Fibroblast of skin of right quadriceps (primary cell): ENCODE measurements around the gene WDR46.

Experiments
- DNase-seq: peaks from one replicate; pipeline ENCODE4 v3.0.0-alpha.2; 2013

WDR46 gene

DNA sequence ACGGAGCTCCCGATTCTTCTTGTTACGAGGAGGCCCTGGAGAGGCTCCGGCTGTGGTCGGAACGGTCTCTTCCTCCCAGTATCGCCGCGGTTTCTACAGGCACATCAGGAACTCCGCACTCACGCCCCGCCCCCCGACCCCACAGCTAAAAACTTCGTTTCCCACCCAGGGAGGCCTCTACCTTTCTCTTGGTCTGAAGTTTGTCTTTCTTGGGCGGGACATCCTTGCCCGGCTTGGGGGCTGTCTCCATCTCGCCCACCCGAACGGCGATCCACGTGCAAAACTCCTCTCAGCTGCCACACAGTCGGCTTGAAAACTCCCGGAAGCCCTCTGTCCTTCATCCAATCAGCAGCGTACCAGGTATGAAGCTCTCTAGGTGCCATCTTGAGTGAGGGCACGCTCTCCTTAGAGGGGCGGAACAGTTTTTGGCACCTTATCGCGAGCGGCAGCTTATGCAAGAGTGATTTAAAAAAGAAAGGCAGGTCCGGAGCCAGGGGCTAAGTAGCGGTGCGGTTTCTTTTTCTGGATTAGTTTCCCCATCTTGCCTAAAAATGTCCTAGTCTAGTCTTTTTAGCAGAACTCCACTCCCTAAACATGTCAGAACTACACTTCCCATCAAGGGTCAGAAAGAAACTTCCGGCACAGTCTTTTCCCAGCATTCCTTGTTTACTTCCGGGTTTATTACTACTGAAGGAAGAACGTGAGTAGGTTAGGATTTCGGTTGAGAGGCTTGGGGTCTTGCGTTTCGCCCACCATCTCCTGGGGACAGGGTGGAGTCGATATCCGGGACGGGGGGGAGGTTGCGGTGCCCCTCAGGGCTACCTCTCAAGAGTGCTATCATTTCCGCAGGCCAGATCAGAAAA, at the start of gene WDR46, which contains the start of gene PFDN6:
WDR46 (minus strand) TSS at position 319 of the 863 bp plus-strand sequence; CDS start at position 250, 69 bp downstream.
PFDN6 (plus strand) TSS at position 681 of the 863 bp plus-strand sequence. CDS start 256 bp downstream, outside the sequence.
- peak; percentile 87 for DNase-seq

GRCh38 chr6:33336495-33336894, 47.5 kb upstream of the WDR46 start:
- no peak for DNase-seq

DNA sequence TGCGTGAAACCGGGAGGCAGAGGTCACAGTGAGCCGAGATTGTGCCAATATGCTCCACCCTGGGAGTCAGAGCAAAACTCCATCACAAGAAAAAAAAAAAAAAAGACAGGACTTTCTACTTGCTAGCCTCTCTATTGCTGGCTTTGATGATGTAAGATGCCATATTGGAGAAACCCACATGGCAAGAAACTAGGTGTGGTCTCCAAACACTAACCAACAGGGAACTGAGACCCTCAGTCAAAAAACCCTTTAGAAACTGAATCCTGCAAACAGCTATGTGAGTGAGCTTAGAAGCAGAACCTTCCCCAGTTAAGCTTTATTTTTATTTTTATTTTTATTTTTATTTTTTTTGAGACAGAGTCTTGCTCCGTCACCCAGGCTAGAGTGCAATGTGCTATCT, 46.9 kb upstream of the WDR46 start:
- DNase-seq, result no peak

DNA sequence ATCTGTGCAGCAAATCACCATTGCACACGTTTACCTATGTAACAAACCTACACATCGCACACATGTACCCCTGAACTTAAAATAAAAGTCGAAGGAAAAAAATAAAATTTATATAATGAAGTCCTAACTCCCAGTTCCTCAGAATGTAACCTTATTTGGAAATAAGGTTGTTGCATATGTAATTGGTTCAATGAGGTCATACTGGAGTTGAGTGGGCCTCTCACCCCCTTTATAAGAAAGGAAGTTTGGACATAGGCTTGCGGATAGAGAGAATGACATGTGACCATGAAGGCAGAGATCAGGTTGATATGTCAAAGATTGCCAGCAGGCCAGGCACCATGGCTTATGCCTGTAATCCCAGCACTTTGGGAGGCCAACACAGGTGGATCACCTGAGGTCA, 44.6 kb upstream of the WDR46 start:
- DNase-seq, result no peak

- DNase-seq, result no peak
These were observed 41.7 kb upstream of the WDR46 start for GRCh38 chr6:33330736-33331135.

DNA sequence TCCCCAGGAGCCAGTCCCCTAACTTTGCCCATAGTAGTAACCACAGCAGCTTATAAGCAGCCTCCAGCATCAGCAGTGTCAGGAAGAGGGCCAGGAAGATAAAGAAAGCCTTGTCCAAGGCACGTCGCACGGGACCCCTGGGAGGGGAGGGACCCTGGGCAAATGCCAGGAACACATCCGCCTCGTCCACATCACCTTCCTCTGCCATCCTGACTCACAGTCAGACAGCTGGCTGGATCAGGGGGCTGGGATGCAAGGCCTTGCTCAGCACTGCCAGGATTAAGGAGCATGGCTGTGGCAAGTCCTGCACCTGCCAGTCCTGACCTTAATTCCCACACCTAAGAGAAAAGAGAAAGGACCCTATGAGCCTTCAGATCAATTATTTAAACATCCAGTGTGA, 40.0 kb upstream of the WDR46 start:
- DNase-seq, result no peak

DNA sequence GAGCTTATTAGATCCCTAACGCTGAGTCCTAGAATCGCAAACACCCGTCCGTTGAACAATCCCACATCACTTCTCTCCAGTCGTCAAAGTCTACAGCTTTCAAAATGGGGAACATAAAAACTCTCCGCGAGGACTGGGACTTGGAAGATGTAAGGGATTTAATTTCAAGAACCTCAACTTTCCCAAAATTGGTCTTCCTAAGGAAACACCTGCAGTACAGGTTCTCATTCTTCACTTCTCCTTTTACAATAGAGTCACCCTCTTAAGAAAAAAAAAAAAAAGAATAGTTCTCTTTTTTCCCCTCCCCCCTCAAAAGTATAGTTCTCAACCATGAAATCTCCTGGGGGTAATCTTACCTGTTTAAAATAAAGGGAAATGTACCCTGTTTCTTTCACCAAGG, 35.1 kb upstream of the WDR46 start:
- no peak for DNase-seq

- no peak for DNase-seq
These were observed 34.5 kb upstream of the WDR46 start for GRCh38 chr6:33323623-33323948.

DNA sequence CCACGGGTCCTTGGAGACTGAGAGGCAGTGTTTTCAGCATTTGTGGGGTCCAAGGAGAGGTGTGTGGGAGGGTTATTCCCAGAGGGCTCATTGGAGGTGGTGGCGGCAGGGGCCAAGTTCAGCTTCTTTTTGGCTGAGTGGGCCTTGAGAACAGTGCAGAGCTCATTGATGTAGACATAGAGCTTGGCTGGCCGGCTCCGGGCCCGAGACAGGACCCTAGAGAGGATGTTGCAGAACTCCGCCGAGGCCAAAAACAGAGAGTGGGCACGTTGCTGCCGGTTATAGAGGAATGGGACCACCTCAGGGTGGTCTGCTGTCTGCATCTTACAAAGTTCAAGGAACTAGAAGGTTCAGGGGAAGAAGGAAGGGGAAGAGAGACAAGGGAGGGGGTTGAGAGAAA, 32.2 kb upstream of the WDR46 start:
- DNase-seq, result no peak

GRCh38 chr6:33320315-33321181, 31.5 kb upstream of the WDR46 start:
- peak; percentile 83 for DNase-seq

- DNase-seq, result no peak
These were observed 30.9 kb upstream of the WDR46 start for GRCh38 chr6:33319939-33320314.

DNA sequence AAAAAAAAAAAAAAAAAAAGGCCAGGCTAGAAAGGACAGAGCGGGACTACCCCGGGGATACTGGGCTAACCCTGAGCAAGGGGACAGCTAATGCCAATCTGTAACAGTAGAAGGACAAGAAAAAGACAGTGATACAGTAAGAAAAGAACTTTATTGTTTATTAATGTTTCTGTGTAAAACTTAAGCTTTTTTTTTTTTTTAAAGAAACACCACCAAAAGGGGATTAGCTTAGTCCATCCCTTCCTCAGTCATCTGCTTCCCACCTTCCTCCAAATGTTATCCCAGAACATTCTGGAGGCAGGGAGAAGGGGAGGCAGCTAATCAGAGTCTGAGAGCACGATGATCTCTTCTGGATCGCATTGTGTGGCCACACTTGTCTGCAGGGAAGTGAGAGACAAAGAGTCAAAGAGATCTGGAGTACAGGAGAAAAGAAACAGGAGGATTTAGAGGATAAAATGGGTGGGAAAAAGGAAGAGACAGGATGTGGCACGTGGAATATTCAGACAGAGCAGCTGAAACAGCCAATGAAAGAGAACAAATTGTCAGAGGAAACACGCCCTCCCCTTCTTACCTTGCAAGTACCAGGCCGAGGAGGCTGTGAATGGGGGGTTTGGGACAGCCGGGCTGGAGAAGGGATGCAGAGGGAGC, 29.5 kb upstream of the WDR46 start:
- no peak for DNase-seq

DNA sequence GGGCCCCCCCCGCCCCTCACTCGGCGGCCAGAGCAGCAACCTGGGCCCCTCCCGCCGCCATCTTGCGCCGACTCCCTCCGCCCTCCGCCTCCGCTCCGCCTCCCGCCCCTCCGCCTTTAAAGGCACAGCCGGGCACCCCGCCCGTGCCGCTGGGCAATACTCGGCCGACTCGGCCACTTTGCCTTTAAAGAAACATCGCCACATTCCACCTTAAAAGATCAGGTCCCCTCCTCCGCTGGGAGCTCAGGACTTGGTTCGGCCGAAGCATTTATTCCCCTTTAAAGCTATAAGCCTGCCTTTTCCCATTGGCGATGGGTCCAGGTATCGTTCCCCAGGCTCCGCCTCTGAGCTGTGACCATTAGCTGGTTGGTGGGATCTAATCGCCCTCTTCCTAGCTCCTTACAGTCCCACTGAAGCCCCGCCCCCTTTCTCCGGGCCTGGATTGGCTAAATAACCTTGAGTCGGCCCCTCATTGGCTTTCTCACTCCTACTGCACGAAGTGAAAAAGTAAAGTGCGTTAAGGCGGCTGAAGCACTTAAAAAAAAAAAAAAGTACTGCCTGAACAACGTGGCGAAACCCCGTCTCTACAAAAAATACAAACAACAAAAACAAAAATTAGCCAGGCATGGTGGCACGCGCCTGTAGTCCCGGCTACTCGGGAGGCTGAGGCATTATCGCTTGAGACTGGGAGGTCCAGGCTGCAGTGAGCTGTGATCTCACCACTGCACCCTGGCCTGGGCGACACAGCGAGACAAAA, 28.8 kb upstream of the WDR46 start, which contains the start of gene ZBTB22:
ZBTB22 (minus strand) TSS at position 76 of the 757 bp plus-strand sequence. CDS start 828 bp downstream, outside the sequence.
- DNase-seq, result peak; percentile 99

- DNase-seq, result no peak
These were observed 28.3 kb upstream of the WDR46 start for GRCh38 chr6:33317419-33317668.

GRCh38 chr6:33316603-33317418, 27.8 kb upstream of the WDR46 start:
- DNase-seq, result no peak

- no peak for DNase-seq
These were observed 27.0 kb upstream of the WDR46 start for GRCh38 chr6:33315793-33316602.

DNA sequence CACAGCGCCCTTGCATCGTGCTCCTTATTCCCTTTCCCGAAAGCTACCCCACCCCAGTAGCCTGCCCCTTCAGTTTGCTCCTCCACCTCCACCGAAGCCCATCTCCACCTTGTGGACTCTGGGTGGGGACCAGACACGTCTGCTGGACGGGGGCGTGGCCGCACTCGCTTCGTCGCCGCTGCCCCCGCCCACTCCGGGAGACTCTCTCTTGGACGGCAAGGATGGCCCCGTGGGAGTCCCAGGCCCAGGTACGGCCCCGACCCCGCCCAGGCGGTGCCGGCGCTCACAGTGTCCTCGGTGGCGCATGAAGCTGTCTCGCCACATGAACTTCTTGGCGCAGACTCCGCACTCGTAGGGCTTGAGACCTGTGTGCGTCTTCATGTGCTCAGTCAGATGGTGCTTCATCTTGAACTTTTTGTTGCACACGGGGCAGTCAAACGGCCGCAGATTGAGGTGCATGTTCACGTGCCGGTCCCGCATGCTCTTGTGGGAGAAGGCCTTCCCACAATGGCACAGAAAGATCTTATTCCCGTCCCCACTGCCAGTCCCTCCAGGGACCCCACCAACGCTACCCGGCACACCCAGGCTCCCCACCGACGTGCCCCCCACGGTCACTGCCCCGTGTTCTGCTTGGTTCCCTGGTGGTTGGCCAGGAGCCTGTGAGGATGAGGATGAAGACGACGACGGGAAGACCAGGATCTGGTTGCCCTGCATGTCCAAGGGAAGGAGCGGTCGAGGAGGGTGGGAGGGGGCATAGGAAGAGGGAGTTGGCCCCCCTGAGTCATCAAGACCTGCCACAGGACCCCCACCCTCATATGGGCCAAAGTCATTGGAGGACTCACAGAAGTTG, 26.1 kb upstream of the WDR46 start:
- DNase-seq, result no peak

DNA sequence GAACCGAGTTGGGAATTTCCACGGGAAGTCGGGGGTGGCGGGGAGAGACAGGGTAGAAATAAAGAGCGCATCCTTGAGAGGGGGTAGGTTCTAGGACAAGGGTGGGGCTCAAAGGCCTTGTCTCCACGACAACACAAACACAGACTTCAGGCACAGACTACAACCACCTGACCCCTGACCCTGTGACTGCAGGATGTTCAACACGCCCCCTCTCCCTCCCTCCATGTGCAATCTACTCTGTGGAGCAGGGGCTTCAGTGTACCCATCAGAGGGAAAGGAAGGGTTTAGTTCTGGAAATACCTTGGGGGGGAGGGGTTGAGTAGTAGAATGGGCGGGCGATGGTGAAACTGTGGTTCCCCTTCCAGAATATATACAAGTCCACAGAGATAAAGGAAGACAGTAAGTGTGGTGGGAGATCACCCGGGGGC, 25.5 kb upstream of the WDR46 start:
- peak; percentile 82 for DNase-seq

DNA sequence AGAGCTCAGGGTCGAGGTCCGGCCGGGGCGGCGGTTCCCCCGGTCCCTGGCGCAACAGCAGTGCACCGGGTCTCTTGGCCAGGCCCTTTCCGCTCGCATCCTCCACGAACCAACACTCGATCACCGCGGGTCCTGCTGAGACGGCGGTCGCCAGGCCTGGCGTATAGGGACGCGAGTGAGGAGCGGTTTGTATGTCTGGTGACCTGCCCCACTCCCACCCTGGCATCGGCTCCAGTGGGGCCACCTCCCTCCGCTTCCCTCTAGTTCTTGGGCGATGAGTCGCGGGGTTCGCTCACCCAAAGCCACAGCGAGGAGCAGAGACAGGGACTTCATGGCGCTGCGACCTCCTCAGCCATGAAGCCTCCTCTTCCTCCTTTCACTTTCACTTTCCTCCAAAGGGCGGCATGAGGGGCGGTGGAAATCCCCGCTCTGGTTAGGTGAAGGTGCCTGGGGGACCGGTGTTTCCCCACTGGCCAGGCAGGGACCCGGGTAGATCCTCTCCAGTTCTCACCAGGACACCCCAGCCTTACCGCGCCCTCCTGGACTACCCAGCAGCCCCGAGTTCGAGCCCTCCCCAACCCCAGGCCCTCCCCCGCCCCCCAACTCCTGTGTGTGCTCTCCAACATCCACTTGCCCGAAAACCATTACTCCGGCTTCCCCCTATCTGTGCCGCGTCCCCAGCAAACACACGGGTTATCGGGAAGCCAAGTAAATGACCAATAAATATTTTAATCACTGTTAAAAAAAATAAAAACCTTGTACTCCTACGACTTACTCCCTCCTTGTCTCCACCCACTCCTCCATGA, 24.9 kb upstream of the WDR46 start, which contains the start of gene TAPBP:
TAPBP (minus strand) TSS at position 370 of the 806 bp plus-strand sequence; CDS start at position 333, 37 bp downstream.
- DNase-seq, result peak; percentile 59
